Measurements from ENCODE around the gene SCPEP1.

Gene SCPEP1

GRCh38 chr17:57033296-57033695 lies 55.4 kb downstream of the SCPEP1 start:
- DNase-seq (ENCODE audit: low read depth, low spot score), result no peak
- no peak overlapping the region for H3K9ac ChIP-seq (ENCODE audit: insufficient read length, low read depth)
- TF ChIP-seq SUZ12 (IDR thresholded peaks at IDR 0.05; ENCODE audit: extremely low read depth, insufficient read depth, insufficient read length) (no peak), ZNF274 (IDR thresholded peaks at IDR 0.05; ENCODE audit: low read depth, low read length) (no peak), YY1 (IDR thresholded peaks at IDR 0.05; ENCODE audit: insufficient read depth, insufficient read length) (no peak)

GRCh38 chr17:57034807-57035754 lies 57.1 kb downstream of the SCPEP1 start:
- Histone ChIP-seq H3K36me3 (ENCODE audit: insufficient read depth, insufficient read length, low read length) (no peaks in the 10 kb centered on the region), H3K9ac (ENCODE audit: insufficient read length, low read depth) (no peak overlapping the region), H3K27me3 (ENCODE audit: insufficient read depth, insufficient read length) (no peaks in the 10 kb centered on the region), H3K4me1 (ENCODE audit: insufficient read depth, insufficient read length) (peaks cover 2% of the 10 kb centered on the region), H3K4me3 (ENCODE audit: insufficient read length, low read depth) (no peak overlapping the region), H3K9me3 (ENCODE audit: insufficient read depth, low read length) (no peaks in the 10 kb centered on the region)
- DNase-seq (ENCODE audit: low read depth, low spot score), result no peak
- TF ChIP-seq ZNF274 (IDR thresholded peaks at IDR 0.05; ENCODE audit: low read depth, low read length), result no peak
- TF ChIP-seq YY1 (IDR thresholded peaks at IDR 0.05; ENCODE audit: insufficient read depth, insufficient read length), result no peak
- TF ChIP-seq SUZ12 (IDR thresholded peaks at IDR 0.05; ENCODE audit: extremely low read depth, insufficient read depth, insufficient read length), result no peak

More at GRCh38 chr17:57033296-57033695, 55.4 kb downstream of the SCPEP1 start:
- Histone ChIP-seq H3K9me3 (ENCODE audit: insufficient read depth, low read length) (peaks cover 3% of the 10 kb centered on the region; the same call in 1 of the 2 replicates), H3K36me3 (ENCODE audit: insufficient read depth, insufficient read length, low read length) (no peaks in the 10 kb centered on the region), H3K4me1 (ENCODE audit: insufficient read depth, insufficient read length) (peaks cover 2% of the 10 kb centered on the region), H3K4me3 (ENCODE audit: insufficient read length, low read depth) (no peak overlapping the region), H3K27me3 (ENCODE audit: insufficient read depth, insufficient read length) (no peaks in the 10 kb centered on the region)

- no peak for DNase-seq (ENCODE audit: low read depth, low spot score)
- Histone ChIP-seq H3K9me3 (ENCODE audit: insufficient read depth, low read length) (no peaks in the 10 kb centered on the region), H3K9ac (ENCODE audit: insufficient read length, low read depth) (no peak overlapping the region), H3K36me3 (ENCODE audit: insufficient read depth, insufficient read length, low read length) (no peaks in the 10 kb centered on the region), H3K4me1 (ENCODE audit: insufficient read depth, insufficient read length) (peaks cover 2% of the 10 kb centered on the region), H3K4me3 (ENCODE audit: insufficient read length, low read depth) (no peak overlapping the region), H3K27me3 (ENCODE audit: insufficient read depth, insufficient read length) (no peaks in the 10 kb centered on the region)
- TF ChIP-seq YY1 (IDR thresholded peaks at IDR 0.05; ENCODE audit: insufficient read depth, insufficient read length), result no peak
- TF ChIP-seq SUZ12 (IDR thresholded peaks at IDR 0.05; ENCODE audit: extremely low read depth, insufficient read depth, insufficient read length), result no peak
- TF ChIP-seq ZNF274 (IDR thresholded peaks at IDR 0.05; ENCODE audit: low read depth, low read length), result no peak
These were observed 58.1 kb downstream of the SCPEP1 start for GRCh38 chr17:57035971-57036481.

- no peak for DNase-seq (ENCODE audit: low read depth, low spot score)
- Histone ChIP-seq H3K9me3 (ENCODE audit: insufficient read depth, low read length) (no peaks in the 10 kb centered on the region), H3K4me1 (ENCODE audit: insufficient read depth, insufficient read length) (peaks cover 2% of the 10 kb centered on the region), H3K4me3 (ENCODE audit: insufficient read length, low read depth) (no peak overlapping the region), H3K36me3 (ENCODE audit: insufficient read depth, insufficient read length, low read length) (no peaks in the 10 kb centered on the region), H3K27me3 (ENCODE audit: insufficient read depth, insufficient read length) (no peaks in the 10 kb centered on the region), H3K9ac (ENCODE audit: insufficient read length, low read depth) (no peak overlapping the region)
- TF ChIP-seq SUZ12 (IDR thresholded peaks at IDR 0.05; ENCODE audit: extremely low read depth, insufficient read depth, insufficient read length) (no peak), YY1 (IDR thresholded peaks at IDR 0.05; ENCODE audit: insufficient read depth, insufficient read length) (no peak), ZNF274 (IDR thresholded peaks at IDR 0.05; ENCODE audit: low read depth, low read length) (no peak)
These were observed 59.5 kb downstream of the SCPEP1 start for GRCh38 chr17:57037411-57037810.

GRCh38 chr17:57038486-57038885 lies 60.6 kb downstream of the SCPEP1 start:
- Histone ChIP-seq H3K9me3 (ENCODE audit: insufficient read depth, low read length) (no peaks in the 10 kb centered on the region), H3K9ac (ENCODE audit: insufficient read length, low read depth) (no peak overlapping the region), H3K4me3 (ENCODE audit: insufficient read length, low read depth) (no peak overlapping the region), H3K27me3 (ENCODE audit: insufficient read depth, insufficient read length) (no peaks in the 10 kb centered on the region), H3K4me1 (ENCODE audit: insufficient read depth, insufficient read length) (peaks cover 2% of the 10 kb centered on the region), H3K36me3 (ENCODE audit: insufficient read depth, insufficient read length, low read length) (no peaks in the 10 kb centered on the region)
- TF ChIP-seq SUZ12 (IDR thresholded peaks at IDR 0.05; ENCODE audit: extremely low read depth, insufficient read depth, insufficient read length), result no peak
- TF ChIP-seq ZNF274 (IDR thresholded peaks at IDR 0.05; ENCODE audit: low read depth, low read length), result no peak
- TF ChIP-seq YY1 (IDR thresholded peaks at IDR 0.05; ENCODE audit: insufficient read depth, insufficient read length), result no peak
- no peak for DNase-seq (ENCODE audit: low read depth, low spot score)

GRCh38 chr17:57040571-57040970 lies 62.6 kb downstream of the SCPEP1 start:
- Histone ChIP-seq H3K36me3 (ENCODE audit: insufficient read depth, insufficient read length, low read length) (no peaks in the 10 kb centered on the region), H3K9me3 (ENCODE audit: insufficient read depth, low read length) (no peaks in the 10 kb centered on the region), H3K27me3 (ENCODE audit: insufficient read depth, insufficient read length) (no peaks in the 10 kb centered on the region), H3K4me1 (ENCODE audit: insufficient read depth, insufficient read length) (peaks cover 2% of the 10 kb centered on the region), H3K4me3 (ENCODE audit: insufficient read length, low read depth) (no peak overlapping the region), H3K9ac (ENCODE audit: insufficient read length, low read depth) (no peak overlapping the region)
- DNase-seq (ENCODE audit: low read depth, low spot score), result no peak
- TF ChIP-seq SUZ12 (IDR thresholded peaks at IDR 0.05; ENCODE audit: extremely low read depth, insufficient read depth, insufficient read length) (no peak), YY1 (IDR thresholded peaks at IDR 0.05; ENCODE audit: insufficient read depth, insufficient read length) (no peak), ZNF274 (IDR thresholded peaks at IDR 0.05; ENCODE audit: low read depth, low read length) (no peak)

GRCh38 chr17:57043276-57043675 lies 65.3 kb downstream of the SCPEP1 start:
- no peak overlapping the region for H3K9ac ChIP-seq (ENCODE audit: insufficient read length, low read depth)
- no peak for DNase-seq (ENCODE audit: low read depth, low spot score)
- no peaks in the 10 kb centered on the region for H3K36me3 ChIP-seq (ENCODE audit: insufficient read depth, insufficient read length, low read length)
- no peaks in the 10 kb centered on the region for H3K27me3 ChIP-seq (ENCODE audit: insufficient read depth, insufficient read length)
- no peaks in the 10 kb centered on the region for H3K9me3 ChIP-seq (ENCODE audit: insufficient read depth, low read length)
- H3K4me1 ChIP-seq (ENCODE audit: insufficient read depth, insufficient read length), result no peaks in the 10 kb centered on the region
- TF ChIP-seq ZNF274 (IDR thresholded peaks at IDR 0.05; ENCODE audit: low read depth, low read length), result no peak
- TF ChIP-seq SUZ12 (IDR thresholded peaks at IDR 0.05; ENCODE audit: extremely low read depth, insufficient read depth, insufficient read length), result no peak
- no peak for TF ChIP-seq YY1 (IDR thresholded peaks at IDR 0.05; ENCODE audit: insufficient read depth, insufficient read length)
- no peak overlapping the region for H3K4me3 ChIP-seq (ENCODE audit: insufficient read length, low read depth)

All from NT2/D1 (cell line).